ENCODE measurements around the gene TRABD2B. TPM values are rescaled to one million over a fixed set of nuclear protein-coding genes. Genes with fewer than 3 reads are reported as not detected.

Gene TRABD2B
- total RNA-seq, 4 donors from 2014 or later, result 0.05 to 0.15 (median 0.12) TPM

DNA sequence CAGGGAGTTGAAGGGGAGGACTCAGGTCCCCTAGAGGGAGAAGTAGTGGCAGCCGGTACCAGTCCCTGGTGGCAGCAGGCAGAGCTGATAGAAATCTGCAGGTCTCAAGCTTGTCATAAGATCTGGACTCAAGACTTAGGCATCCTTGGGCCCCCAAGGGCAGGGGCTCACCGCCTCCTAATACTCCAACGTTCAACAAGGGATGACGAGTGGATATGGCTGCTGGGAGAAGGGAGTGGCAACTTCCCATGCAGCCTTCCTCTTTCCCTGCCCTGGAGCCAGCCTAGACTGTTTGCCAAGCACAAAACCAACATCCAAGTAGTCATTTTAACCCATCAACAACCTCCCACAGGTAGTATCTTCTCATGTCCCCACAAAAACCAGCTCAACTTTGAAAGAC, 6.9 kb downstream of the TRABD2B start:
- no peak for DNase-seq
- TF ChIP-seq, protein P1, sequence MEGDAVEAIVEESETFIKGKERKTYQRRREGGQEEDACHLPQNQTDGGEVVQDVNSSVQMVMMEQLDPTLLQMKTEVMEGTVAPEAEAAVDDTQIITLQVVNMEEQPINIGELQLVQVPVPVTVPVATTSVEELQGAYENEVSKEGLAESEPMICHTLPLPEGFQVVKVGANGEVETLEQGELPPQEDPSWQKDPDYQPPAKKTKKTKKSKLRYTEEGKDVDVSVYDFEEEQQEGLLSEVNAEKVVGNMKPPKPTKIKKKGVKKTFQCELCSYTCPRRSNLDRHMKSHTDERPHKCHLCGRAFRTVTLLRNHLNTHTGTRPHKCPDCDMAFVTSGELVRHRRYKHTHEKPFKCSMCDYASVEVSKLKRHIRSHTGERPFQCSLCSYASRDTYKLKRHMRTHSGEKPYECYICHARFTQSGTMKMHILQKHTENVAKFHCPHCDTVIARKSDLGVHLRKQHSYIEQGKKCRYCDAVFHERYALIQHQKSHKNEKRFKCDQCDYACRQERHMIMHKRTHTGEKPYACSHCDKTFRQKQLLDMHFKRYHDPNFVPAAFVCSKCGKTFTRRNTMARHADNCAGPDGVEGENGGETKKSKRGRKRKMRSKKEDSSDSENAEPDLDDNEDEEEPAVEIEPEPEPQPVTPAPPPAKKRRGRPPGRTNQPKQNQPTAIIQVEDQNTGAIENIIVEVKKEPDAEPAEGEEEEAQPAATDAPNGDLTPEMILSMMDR (IDR thresholded peaks at IDR 0.05 in 4 of 5, conservative IDR thresholded peaks at IDR 0.05 in 1 of 5), result no peak
- no peak for TF ChIP-seq POLR2A (IDR thresholded peaks at IDR 0.05)
- peaks cover 0 to 10% (median 4%) of the 10 kb centered on the region in 3 donors for H3K27me3 ChIP-seq
- intact Hi-C loops (cut with DNase I; ENCODE audit: low total_unique reads) (no loop called here), in situ Hi-C loops (cut with MboI; ENCODE audit: low sequenced_read_pairs in 4 of 4) (loop anchor here in 2 of 4 donors (10.0 to 25.0 kb wide), 2 partner anchors 75 to 203 kb away; no protein-coding TSS in a partner anchor)
- H3K27ac ChIP-seq, result no peak overlapping the region
- H3K4me3 ChIP-seq, result no peak overlapping the region
- H3K9me3 ChIP-seq, result no peaks in the 10 kb centered on the region
- no peaks in the 10 kb centered on the region for H3K36me3 ChIP-seq
- H3K4me1 ChIP-seq, result peaks cover 6 to 8% of the 10 kb centered on the region in 2 donors
- ATAC-seq, result no peak

DNA sequence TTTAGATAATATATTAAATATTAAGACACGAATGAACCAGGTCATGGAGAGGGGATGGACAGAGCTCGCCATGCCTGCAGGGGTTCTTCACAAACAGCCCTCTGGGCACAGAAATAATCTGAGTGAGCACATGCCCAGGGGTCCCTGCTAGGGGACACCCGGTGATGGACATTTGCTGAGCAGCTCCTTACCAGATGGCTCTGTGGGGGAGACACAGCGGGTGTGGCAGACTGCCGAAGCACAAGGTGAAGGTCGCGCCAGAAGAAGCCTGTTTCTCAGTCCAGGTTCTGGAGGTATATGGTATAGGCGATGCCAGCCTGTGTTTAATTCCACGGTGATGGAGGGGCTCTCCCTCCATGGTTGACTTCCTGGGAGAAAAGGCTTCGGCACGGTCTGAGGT, 9.6 kb downstream of the TRABD2B start:
- H3K36me3 ChIP-seq, result no peaks in the 10 kb centered on the region
- in situ Hi-C loops (cut with MboI; ENCODE audit: low sequenced_read_pairs in 4 of 4), result loop anchor here in 1 of 4 donors (25.0 kb wide), 1 partner anchor 200 kb away; no protein-coding TSS in a partner anchor
- no peaks in the 10 kb centered on the region for H3K9me3 ChIP-seq
- ATAC-seq (no peak), DNase-seq (no peak)
- H3K27ac ChIP-seq, result no peak overlapping the region
- H3K27me3 ChIP-seq, result peaks cover 0 to 14% (median 4%) of the 10 kb centered on the region in 3 donors
- H3K4me1 ChIP-seq, result peaks cover 0 to 8% of the 10 kb centered on the region in 2 donors
- TF ChIP-seq POLR2A (IDR thresholded peaks at IDR 0.05), result no peak
- TF ChIP-seq, protein P1 (IDR thresholded peaks at IDR 0.05 in 4 of 5, conservative IDR thresholded peaks at IDR 0.05 in 1 of 5), result no peak
- H3K4me3 ChIP-seq, result no peak overlapping the region
- intact Hi-C loops (cut with DNase I; ENCODE audit: low total_unique reads), result no loop called here

DNA sequence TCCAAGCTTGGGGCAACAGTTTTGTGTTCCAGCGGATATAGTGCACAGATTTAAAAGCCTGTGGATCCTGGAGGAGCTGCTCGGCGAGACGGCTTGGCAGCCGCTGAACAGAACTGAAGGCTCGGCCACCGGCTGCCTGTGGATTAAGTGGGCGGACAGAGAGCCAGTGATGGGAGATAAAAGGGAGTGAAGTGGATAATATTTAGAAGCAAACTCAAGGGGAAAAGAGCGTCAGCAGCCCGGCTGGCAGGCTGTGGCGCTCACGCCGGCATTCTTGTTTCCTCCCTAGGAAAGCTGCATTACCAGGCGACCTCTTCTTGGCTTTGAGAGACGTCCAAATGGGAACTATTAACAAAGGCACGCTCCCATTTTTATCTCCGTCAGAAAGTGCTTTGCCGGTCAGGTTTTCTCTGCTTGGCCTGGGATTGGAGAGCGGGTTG, 10.4 kb downstream of the TRABD2B start:
- ATAC-seq, result no peak
- in situ Hi-C loops (cut with MboI; ENCODE audit: low sequenced_read_pairs in 4 of 4), result loop anchor here in 1 of 4 donors (25.0 kb wide), 1 partner anchor 199 kb away; no protein-coding TSS in a partner anchor
- intact Hi-C loops (cut with DNase I; ENCODE audit: low total_unique reads), result no loop called here
- no peaks in the 10 kb centered on the region for H3K9me3 ChIP-seq
- H3K36me3 ChIP-seq, result no peaks in the 10 kb centered on the region
- peak overlapping the region in 2 of 4 donors; percentile 17 to 35 for H3K4me3 ChIP-seq
- DNase-seq, result no peak
- TF ChIP-seq, protein P1 (IDR thresholded peaks at IDR 0.05 in 4 of 5, conservative IDR thresholded peaks at IDR 0.05 in 1 of 5), result no peak
- TF ChIP-seq POLR2A (IDR thresholded peaks at IDR 0.05), result no peak
- H3K27ac ChIP-seq, result peak overlapping the region; percentile 4 to 42 (median 30)
- peaks cover 0 to 14% (median 4%) of the 10 kb centered on the region in 3 donors for H3K27me3 ChIP-seq
- peaks cover 0 to 8% of the 10 kb centered on the region in 2 donors for H3K4me1 ChIP-seq

DNA sequence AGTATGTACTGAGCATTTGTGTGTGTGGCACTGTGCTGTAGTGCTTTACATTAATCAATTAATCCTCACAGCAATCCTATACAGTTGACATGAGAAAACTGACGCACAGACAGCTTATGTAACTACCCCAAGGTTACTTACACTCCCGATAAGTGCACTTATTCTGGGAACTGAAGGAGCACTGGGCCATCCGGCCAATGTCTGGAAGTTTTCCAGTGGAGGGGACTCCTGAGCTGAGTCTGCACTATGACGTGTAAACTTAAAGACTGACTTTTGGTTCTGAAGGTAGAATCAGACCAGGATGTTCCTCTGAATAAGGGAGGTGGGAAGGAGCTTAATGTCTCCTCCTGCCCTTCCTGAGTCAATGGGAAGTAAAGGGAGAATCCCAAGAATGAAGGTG, 12.2 kb downstream of the TRABD2B start:
- Histone ChIP-seq H3K27me3 (peaks cover 0 to 14% (median 4%) of the 10 kb centered on the region in 3 donors), H3K27ac (no peak overlapping the region), H3K4me3 (no peak overlapping the region), H3K4me1 (peaks cover 0 to 8% of the 10 kb centered on the region in 2 donors), H3K9me3 (no peaks in the 10 kb centered on the region), H3K36me3 (no peaks in the 10 kb centered on the region)
- DNase-seq (no peak), ATAC-seq (no peak)
- no peak for TF ChIP-seq POLR2A (IDR thresholded peaks at IDR 0.05)
- TF ChIP-seq, protein P1 (IDR thresholded peaks at IDR 0.05 in 4 of 5, conservative IDR thresholded peaks at IDR 0.05 in 1 of 5), result no peak
- in situ Hi-C loops (cut with MboI; ENCODE audit: low sequenced_read_pairs in 4 of 4), result loop anchor here in 1 of 4 donors (25.0 kb wide), 1 partner anchor 198 kb away; no protein-coding TSS in a partner anchor
- intact Hi-C loops (cut with DNase I; ENCODE audit: low total_unique reads), result no loop called here
